Breast epithelium (tissue), 4 donors: ENCODE results near the gene ZSCAN25. TPM values are rescaled to one million over a fixed set of nuclear protein-coding genes. Genes with fewer than 3 reads are reported as not detected.
"Not testable (repeated sequence)": the region's sequence is repeated elsewhere in the genome, so short reads cannot be mapped to it uniquely, and the experiment has no call there.

Experiments
- DNase-seq, 2 donors: peaks; one replicate each; pipeline ENCODE4 v3.0.0-alpha.2; 2019; ENCODE audit warnings: low spot score in 2 of 2
- H3K27ac ChIP-seq, 2 donors: fragments of 200-600 bp; sonication (generic) in 1 of 2; one replicate each; pipeline ENCODE4 v1.5.1; 2016 to 2019; ENCODE audit warnings: mild to moderate bottlenecking in 1 of 2
- H3K27me3 ChIP-seq, 2 donors: fragments of 200-600 bp; sonication (generic) in 1 of 2; one replicate each; pipeline versions ENCODE4 v1.5.1 to v1.6.0; 2017 to 2019; ENCODE audit warnings: control low read depth in 1 of 2, mild to moderate bottlenecking in 1 of 2
- H3K36me3 ChIP-seq: fragments of 200-600 bp; one replicate; pipeline ENCODE4 v1.5.1; 2019
- H3K4me1 ChIP-seq, 2 donors: fragments of 200-600 bp; sonication (generic); one replicate each; pipeline ENCODE4 v1.5.1; 2016 to 2019; ENCODE audit warnings: control low read depth in 1 of 2
- H3K4me3 ChIP-seq, 3 donors: fragments of 200-600 bp; sonication (generic); 1 replicate in 2 of 3; 2 replicates in 1 of 3; pipeline ENCODE4 v1.5.1; 2016 to 2019; ENCODE audit warnings: mild to moderate bottlenecking in 3 of 3, moderate library complexity in 2 of 3
- H3K9me3 ChIP-seq, 2 donors: fragments of 200-600 bp; sonication (generic) in 1 of 2; one replicate each; pipeline ENCODE4 v1.5.1; 2016 to 2019; ENCODE audit warnings: control low read depth in 1 of 2
- POLR2A ChIP-seq: fragments of 450-650 bp; IDR thresholded peaks from one replicate; pipeline ENCODE4 v1.6.1; 2016; ENCODE audit warnings: antibody characterized with exemption, mild to moderate bottlenecking, moderate library complexity
- POLR2AphosphoS5 ChIP-seq, 3 donors: sonication (generic); formaldehyde crosslinking; IDR thresholded peaks; one replicate each; pipeline ENCODE4 v1.6.1; 2017; ENCODE audit warnings: antibody characterized with exemption in 3 of 3
- intact Hi-C: fragments of 100-400 bp; cut with DNase I; formaldehyde crosslinking; loops from one replicate; pipeline ENCODE4 v1.15.1; 2023; ENCODE audit warnings: low total_unique reads
- total RNA-seq, 3 donors: library from RNA; depleted of rRNA; stranded (reverse); fragments of >200 nt; gene quantifications; one replicate each; pipeline ENCODE4 v1.1.0, GENCODE V29; 2016
- TF ChIP-seq, protein P1 (sequence below), 3 donors: fragments of 450-650 bp; IDR thresholded peaks; one replicate each; pipeline ENCODE4 v1.5.1; 2016 to 2017; ENCODE audit warnings: antibody characterized with exemption in 3 of 3, mild to moderate bottlenecking in 3 of 3, moderate library complexity in 3 of 3

Gene ZSCAN25
- total RNA-seq, 3 donors from 2014 or later, result 15.2 to 23.6 (median 18.4) TPM

GRCh38 chr7:99645590-99645989, 28.8 kb downstream of the ZSCAN25 start:
- TF ChIP-seq, protein P1, sequence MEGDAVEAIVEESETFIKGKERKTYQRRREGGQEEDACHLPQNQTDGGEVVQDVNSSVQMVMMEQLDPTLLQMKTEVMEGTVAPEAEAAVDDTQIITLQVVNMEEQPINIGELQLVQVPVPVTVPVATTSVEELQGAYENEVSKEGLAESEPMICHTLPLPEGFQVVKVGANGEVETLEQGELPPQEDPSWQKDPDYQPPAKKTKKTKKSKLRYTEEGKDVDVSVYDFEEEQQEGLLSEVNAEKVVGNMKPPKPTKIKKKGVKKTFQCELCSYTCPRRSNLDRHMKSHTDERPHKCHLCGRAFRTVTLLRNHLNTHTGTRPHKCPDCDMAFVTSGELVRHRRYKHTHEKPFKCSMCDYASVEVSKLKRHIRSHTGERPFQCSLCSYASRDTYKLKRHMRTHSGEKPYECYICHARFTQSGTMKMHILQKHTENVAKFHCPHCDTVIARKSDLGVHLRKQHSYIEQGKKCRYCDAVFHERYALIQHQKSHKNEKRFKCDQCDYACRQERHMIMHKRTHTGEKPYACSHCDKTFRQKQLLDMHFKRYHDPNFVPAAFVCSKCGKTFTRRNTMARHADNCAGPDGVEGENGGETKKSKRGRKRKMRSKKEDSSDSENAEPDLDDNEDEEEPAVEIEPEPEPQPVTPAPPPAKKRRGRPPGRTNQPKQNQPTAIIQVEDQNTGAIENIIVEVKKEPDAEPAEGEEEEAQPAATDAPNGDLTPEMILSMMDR (IDR thresholded peaks at IDR 0.05), result no peak
- TF ChIP-seq POLR2A (no peak), POLR2AphosphoS5 (IDR thresholded peaks at IDR 0.05) (no peak)
- Histone ChIP-seq H3K9me3 (no peaks in the 10 kb centered on the region), H3K36me3 (no peaks in the 10 kb centered on the region), H3K4me3 (no peak overlapping the region), H3K4me1 (no peaks in the 10 kb centered on the region), H3K27me3 (no peaks in the 10 kb centered on the region), H3K27ac (no peak overlapping the region)
- intact Hi-C loops, result no loop called here
- no peak for DNase-seq

DNA sequence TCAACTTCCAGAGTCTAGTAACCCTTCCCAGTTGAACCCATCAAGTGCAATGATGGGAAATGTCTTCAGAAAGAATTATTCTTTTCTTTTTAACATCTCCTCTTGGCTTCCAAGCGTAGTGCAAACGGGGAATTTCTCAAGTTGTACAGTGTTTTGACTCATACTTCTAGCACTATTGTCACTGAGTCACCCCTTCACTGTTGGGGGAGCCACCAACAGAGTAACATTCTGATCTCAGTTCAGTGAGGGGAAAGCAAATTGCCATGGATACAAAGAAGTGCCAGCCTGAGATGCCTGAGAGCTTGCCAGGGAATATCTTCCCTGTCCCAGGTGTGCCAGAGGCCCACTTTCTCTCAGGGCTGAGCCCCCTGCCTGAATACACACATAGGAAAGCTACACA, 32.1 kb downstream of the ZSCAN25 start:
- DNase-seq, result no peak
- Histone ChIP-seq H3K4me3 (no peak overlapping the region), H3K4me1 (no peaks in the 10 kb centered on the region), H3K9me3 (no peaks in the 10 kb centered on the region), H3K27ac (no peak overlapping the region), H3K36me3 (no peaks in the 10 kb centered on the region), H3K27me3 (no peaks in the 10 kb centered on the region)
- TF ChIP-seq, protein P1 (IDR thresholded peaks at IDR 0.05), result no peak
- TF ChIP-seq POLR2AphosphoS5 (IDR thresholded peaks at IDR 0.05) (no peak), POLR2A (no peak)
- intact Hi-C loops, result no loop called here

GRCh38 chr7:99651290-99651689, 34.5 kb downstream of the ZSCAN25 start:
- Histone ChIP-seq H3K36me3 (no peaks in the 10 kb centered on the region), H3K9me3 (no peaks in the 10 kb centered on the region), H3K4me3 (no peak overlapping the region), H3K4me1 (no peaks in the 10 kb centered on the region), H3K27me3 (no peaks in the 10 kb centered on the region), H3K27ac (no peak overlapping the region)
- intact Hi-C loops, result no loop called here
- TF ChIP-seq, protein P1 (IDR thresholded peaks at IDR 0.05), result no peak
- TF ChIP-seq POLR2A, result no peak
- no peak for TF ChIP-seq POLR2AphosphoS5 (IDR thresholded peaks at IDR 0.05)
- no peak for DNase-seq

DNA sequence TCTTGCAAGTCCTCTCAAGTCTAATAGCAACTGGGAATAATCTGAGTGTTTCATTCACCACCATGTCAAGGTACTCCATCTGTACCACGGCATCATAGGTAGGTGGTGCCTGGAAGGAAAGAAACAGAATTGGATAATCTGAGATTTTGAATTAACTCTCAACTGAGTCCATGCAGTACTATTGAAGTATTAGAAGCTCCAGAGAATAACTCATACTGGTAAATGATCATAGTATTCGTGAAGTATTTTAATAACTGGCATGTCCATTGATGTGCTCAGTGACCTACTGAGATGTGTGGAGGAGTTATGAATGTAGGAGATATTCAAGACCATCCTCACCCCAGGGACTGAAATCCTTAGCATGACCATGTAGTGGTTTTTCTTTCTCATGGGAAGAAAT, 35.9 kb downstream of the ZSCAN25 start:
- Histone ChIP-seq H3K36me3 (no peaks in the 10 kb centered on the region), H3K4me1 (no peaks in the 10 kb centered on the region), H3K27me3 (no peaks in the 10 kb centered on the region), H3K4me3 (no peak overlapping the region), H3K9me3 (no peaks in the 10 kb centered on the region), H3K27ac (no peak overlapping the region)
- DNase-seq, result no peak
- intact Hi-C loops, result no loop called here
- TF ChIP-seq POLR2AphosphoS5 (IDR thresholded peaks at IDR 0.05) (no peak), POLR2A (no peak)
- TF ChIP-seq, protein P1 (IDR thresholded peaks at IDR 0.05), result no peak

- H3K4me1 ChIP-seq, H3K4me3 ChIP-seq, H3K9me3 ChIP-seq, intact Hi-C loops, DNase-seq, H3K27ac ChIP-seq, H3K27me3 ChIP-seq, H3K36me3 ChIP-seq: not testable (repeated sequence)
These were observed 36.5 kb downstream of the ZSCAN25 start for GRCh38 chr7:99653269-99653668.

- intact Hi-C loops, result no loop called here
- DNase-seq, result no peak
- Histone ChIP-seq H3K27ac (no peak overlapping the region), H3K4me3 (no peak overlapping the region), H3K4me1 (no peaks in the 10 kb centered on the region), H3K27me3 (no peaks in the 10 kb centered on the region), H3K9me3 (no peaks in the 10 kb centered on the region), H3K36me3 (no peaks in the 10 kb centered on the region)
- TF ChIP-seq POLR2A, result no peak
- TF ChIP-seq POLR2AphosphoS5 (IDR thresholded peaks at IDR 0.05), result no peak
- TF ChIP-seq, protein P1 (IDR thresholded peaks at IDR 0.05), result no peak
These were observed 37.0 kb downstream of the ZSCAN25 start for GRCh38 chr7:99653754-99654153.

DNA sequence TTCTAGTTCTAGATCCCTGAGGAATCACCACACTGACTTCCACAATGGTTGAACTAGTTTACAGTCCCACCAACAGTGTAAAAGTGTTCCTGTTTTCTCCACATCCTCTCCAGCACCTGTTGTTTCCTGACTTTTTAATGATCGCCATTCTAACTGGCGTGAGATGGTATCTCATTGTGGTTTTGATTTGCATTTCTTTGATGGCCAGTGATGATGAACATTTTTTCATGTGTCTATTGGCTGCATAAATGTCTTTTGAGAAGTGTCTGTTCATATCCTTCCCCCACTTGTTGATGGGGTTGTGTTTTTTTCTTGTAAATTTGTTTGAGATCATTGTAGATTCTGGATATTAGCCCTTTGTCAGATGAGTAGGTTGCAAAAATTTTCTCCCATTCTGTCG, 37.9 kb downstream of the ZSCAN25 start:
- intact Hi-C loops, H3K36me3 ChIP-seq, H3K27ac ChIP-seq, H3K9me3 ChIP-seq, DNase-seq, H3K4me3 ChIP-seq, H3K27me3 ChIP-seq, H3K4me1 ChIP-seq: not testable (repeated sequence)

- H3K4me1 ChIP-seq, DNase-seq, H3K27ac ChIP-seq, H3K27me3 ChIP-seq, H3K9me3 ChIP-seq, H3K36me3 ChIP-seq, H3K4me3 ChIP-seq, intact Hi-C loops: not testable (repeated sequence)
These were observed 41.1 kb downstream of the ZSCAN25 start for GRCh38 chr7:99657879-99658278.
